ENCODE measurements around the gene LYRM4.

The LYRM4 gene

DNA sequence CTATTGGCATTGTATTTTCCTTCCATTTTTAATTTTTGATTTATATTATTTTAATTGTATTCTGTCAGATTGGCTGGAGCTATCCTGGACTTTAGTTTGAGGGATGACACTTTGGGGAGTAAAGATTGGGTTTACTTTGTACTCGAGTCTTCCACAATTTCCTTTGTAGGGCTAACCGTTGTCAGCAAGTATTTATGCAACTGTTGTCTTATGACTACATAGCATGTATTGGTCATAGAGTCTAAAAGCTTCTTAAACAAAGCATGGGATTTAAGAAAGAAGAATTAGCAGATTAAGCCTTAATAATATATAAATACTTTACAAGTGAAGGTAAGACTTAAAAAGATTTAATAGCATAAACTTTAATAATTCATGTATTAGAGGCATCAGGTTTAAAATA lies 20.2 kb upstream of the LYRM4 start:
- DNase-seq (ENCODE audit: low spot score): no peak

- DNase-seq (ENCODE audit: low spot score): no peak
Measured at GRCh38 chr6:5279891-5280338, 19.2 kb upstream of the LYRM4 start.

DNA sequence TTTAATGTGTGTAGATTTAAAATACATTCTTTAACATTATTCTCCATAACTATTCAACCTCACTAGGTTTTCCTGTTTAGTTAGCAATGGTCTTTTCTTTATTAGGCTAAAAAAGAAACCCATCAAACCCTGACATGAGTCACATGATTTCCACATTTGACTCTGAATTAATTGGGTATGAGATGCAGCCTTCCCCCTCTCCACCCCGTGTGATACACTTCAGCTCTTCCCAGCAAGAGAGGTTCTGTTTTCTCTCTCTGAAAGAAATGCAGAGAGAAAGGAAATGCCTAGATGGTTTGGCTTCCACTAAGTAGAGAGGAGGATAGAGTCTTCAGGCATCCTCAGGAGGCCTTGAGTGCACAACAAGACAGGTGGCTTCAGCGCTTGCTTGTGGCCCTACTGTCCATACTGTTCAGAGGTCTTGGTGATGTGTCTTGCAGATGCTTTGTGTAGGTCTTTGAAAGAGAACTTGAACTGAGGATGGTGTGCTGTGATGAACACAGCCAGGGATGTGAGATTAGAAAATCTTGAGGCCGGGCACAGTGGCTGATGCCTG lies 17.9 kb upstream of the LYRM4 start:
- DNase-seq (ENCODE audit: low spot score): no peak

DNA sequence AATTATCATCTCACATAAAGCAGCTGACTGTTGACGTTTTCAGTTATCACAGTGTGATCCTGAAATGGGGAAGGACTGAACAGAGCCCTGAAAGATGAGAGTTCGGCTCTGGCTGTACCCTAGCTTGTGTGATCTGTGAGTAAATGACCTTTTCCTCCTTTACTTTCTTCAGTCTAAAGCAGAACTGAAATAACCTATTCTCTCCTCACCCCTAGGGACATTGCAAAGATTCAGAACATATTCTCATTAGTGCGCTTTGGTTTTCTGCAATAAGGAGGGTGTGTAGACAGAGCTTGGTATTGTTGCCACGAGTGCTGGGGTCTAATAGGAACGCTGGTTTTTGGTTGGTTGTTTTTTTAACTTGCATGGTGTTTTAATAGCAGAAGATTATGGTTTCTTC lies 17.3 kb upstream of the LYRM4 start:
- no peak for DNase-seq (ENCODE audit: low spot score)

GRCh38 chr6:5277589-5277988 lies 16.8 kb upstream of the LYRM4 start:
- no peak for DNase-seq (ENCODE audit: low spot score)

GRCh38 chr6:5276581-5276980 lies 15.8 kb upstream of the LYRM4 start:
- no peak for DNase-seq (ENCODE audit: low spot score)

GRCh38 chr6:5275497-5275896 lies 14.7 kb upstream of the LYRM4 start:
- no peak for DNase-seq (ENCODE audit: low spot score)

- no peak for DNase-seq (ENCODE audit: low spot score)
Measured at GRCh38 chr6:5274231-5274630, 13.5 kb upstream of the LYRM4 start.

DNA sequence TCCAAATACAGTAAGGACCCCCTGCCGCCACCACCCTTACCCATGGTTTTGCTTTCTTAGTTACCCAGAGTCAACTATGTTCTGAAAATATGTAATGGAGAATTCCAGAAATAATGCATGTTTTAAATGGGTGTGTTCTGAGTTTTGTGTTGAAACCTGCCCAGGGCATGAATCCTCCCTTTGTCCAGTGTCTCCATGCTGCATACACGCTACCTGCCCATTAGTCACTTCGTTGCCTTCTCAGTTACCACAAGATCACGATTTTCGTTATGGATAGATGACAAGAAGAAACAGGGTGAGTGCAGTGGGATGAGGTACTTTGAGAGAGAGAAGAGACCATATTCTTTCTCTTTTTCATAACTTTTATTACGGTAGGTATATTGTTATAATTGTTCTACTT lies 11.2 kb upstream of the LYRM4 start:
- DNase-seq (ENCODE audit: low spot score): no peak

GRCh38 chr6:5270093-5270680 lies 9.4 kb upstream of the LYRM4 start:
- DNase-seq (ENCODE audit: low spot score): no peak

GRCh38 chr6:5266423-5266822 lies 5.7 kb upstream of the LYRM4 start:
- no peak for DNase-seq (ENCODE audit: low spot score)

GRCh38 chr6:5261545-5262109 lies 877 bp upstream of the LYRM4 start:
- DNase-seq (ENCODE audit: low spot score): peak; percentile 4

DNA sequence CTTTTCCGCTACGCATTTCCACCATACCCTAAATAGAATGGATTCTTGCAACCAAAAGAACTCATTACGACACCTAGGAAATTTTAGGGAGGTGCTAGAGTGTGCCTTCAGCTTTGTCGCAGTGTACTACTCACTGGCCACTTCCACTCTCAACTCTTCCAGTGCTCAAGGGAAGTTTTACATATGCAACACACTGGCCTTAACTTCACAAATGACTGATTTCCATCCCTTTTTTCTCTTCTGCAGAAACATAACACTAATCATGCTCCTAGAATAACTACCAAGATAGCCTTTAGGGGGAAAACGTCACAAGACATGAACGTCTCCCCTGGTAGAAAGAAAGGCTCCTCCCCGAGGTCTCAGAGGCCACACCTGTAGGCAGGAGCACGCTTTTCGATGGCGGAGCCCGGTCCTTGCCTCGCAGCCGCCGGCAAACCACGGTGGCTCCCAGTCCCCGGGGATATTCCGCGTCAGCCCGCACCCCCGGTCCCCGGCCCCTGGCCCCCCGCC lies 584 bp downstream of the LYRM4 start:
- DNase-seq (ENCODE audit: low spot score): peak; percentile 72

DNA sequence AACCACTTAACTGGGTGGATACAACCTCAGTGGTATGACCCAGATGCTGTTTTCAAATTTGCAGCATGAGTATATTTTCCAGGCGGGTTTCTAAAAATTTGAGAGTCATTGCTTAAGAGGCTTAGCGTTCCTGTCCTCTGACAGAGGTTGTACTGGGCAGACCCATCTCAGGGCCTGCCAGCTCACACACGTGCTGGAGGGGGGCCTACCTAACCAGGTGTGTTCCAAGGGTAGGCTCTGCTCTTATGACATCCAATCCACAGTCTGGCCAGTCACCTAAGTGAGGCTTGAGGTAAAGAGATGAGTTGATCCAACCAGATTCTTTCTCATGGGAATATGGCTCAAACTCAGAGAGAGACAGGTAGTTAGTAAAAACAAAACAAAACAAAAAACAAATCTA lies 1.3 kb downstream of the LYRM4 start:
- no peak for DNase-seq (ENCODE audit: low spot score)

GRCh38 chr6:5257400-5257799 lies 3.4 kb downstream of the LYRM4 start:
- no peak for DNase-seq (ENCODE audit: low spot score)

GRCh38 chr6:5256952-5257351 lies 3.8 kb downstream of the LYRM4 start:
- no peak for DNase-seq (ENCODE audit: low spot score)

DNA sequence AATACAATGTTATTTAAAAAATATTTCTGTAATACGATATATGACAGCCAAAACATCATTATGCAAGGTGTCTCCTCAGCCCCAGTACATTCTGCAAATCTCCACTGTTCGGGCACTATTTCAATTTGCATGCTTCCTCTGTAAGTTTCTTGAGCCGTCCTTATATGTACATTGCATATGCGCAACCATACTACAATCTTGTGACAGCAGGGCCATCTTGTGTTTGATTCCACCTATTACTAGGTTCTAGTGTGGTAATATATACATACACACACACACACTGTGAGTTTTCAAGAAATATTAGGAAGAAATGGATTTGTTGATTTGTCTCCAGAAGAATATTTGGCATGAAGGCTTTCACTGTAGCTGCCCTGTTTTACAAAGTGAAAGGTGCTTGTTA lies 9.8 kb downstream of the LYRM4 start:
- no peak for DNase-seq (ENCODE audit: low spot score)

- no peak for DNase-seq (ENCODE audit: low spot score)
Measured at GRCh38 chr6:5250451-5250850, 10.3 kb downstream of the LYRM4 start.

DNA sequence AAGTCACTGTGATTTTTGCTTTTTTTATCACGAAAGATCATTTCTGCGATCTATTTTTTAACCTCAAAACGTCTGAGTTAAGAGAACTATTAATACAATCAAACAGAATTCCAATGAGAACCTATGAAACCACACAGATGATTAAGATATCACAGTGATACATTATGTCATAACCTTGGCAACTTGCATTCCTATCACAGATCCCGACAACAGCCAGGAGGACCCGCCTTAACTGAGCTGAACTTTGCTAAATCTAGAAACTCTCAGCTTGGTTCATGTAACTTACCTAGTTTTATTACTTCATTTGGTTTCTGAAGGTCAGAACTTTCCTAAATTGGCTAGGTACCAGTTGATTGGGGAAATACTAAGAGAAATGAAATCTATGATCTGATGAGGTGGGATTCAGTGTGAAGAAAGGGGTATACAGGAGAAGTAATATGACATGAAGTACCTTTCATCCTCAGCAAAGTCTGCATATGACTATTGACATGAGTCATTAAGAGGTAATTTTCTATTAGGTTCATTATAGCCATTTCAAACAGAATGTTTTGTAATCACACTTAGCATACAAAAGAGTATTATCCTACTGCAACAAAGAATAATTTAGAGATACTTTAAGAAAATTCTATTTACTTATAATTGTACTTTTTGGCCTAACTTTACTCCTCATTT lies 11.2 kb downstream of the LYRM4 start:
- no peak for DNase-seq (ENCODE audit: low spot score)

DNA sequence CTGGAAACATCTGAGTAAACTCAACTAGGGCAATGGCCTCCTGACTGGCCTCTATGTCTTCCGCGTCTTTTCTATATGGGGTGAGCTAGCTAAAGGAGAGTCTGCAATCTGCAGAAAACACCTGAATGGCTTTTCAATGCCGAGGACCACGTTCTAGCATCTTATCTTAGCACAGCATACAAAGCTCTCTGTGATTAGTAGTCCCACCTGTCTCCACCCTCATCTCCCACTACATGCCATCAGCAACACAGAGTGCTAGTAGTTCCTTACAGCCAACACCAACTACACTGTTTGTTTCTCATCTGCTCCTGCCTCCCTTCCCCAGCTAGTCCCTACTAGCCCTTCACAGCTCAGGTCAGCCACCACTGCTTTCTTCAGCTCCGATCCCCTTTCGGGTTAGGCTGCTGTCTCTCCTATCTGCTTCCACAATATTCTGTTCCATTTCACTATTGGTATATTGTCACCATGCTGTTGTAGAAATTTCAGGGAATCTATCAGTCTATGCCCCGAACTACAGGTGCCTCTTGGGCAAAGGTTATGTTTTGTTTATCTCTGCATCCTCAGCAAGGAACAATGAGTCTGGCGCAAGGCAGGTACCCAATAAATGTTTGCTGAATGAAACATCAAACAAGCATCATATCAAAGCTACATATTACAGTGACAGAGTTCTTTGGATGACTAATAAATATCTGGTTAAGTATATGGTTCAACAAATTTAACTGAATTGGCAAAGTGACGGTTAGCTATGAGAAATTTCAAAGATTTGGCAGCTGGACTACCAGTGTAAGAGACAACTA lies 12.2 kb downstream of the LYRM4 start:
- no peak for DNase-seq (ENCODE audit: low spot score)

DNA sequence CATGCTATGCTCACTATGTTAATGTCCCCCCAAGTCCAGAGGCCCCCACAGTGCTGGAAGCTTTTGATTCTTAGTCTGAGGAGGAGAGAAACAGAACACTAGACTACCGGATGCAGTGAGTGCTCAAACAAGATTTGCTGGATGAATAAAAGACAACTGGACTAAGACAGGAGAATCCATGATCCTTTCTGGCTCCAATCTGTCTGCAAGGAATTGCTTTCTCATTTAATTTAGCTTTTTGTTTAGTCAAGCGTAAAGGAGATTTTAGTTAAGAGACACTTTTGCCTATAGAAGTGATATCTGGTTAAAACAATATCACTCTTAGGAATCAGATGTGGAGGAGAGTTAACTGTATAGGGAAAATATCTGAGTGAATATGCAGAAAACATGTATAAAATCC lies 13.5 kb downstream of the LYRM4 start:
- no peak for DNase-seq (ENCODE audit: low spot score)

All from SW480 (cell line).